Natural killer cell treated with Interleukin-12 subunit alpha and Interleukin-12 subunit beta and Interleukin-15 and Interleukin-18, amount 100 ng/mL, for 72 hours (primary cell): ENCODE measurements around the gene SPDYE2. TPM values are rescaled to one million over a fixed set of nuclear protein-coding genes. Genes with fewer than 3 reads are reported as not detected.
A peak's percentile ranks its signal among the peaks of the same experiment; 100 is the strongest.
"Not testable (repeated sequence)": the region's sequence is repeated elsewhere in the genome, so short reads cannot be mapped to it uniquely, and the experiment has no call there.

Source experiments
- ATAC-seq, 2 donors: fragments of 150-1000 bp; cut with Tn5 transposase in 1 of 2; sonication (Bioruptor Pico), chemical (Tn5 transposase) in 1 of 2; 2 replicates each; pipeline ENCODE4 v1.10.0; 2021
- DNase-seq: peaks from one replicate; pipeline ENCODE4 v3.0.0; 2022; ENCODE audit warnings: low spot score
- H3K27ac Mint-ChIP-seq, 2 donors: 1 replicate in 1 of 2; 2 replicates in 1 of 2; pipeline ENCODE4 v1.8.0; 2022; ENCODE audit warnings: mixed read lengths in 2 of 2, mild to moderate bottlenecking in 1 of 2, moderate library complexity in 1 of 2
- H3K27me3 Mint-ChIP-seq, 2 donors: 1 replicate in 1 of 2; 2 replicates in 1 of 2; pipeline ENCODE4 v1.8.0; 2022; ENCODE audit warnings: mixed read lengths in 2 of 2
- H3K36me3 Mint-ChIP-seq: one replicate; pipeline ENCODE4 v1.8.0; 2022; ENCODE audit warnings: mixed read lengths
- H3K4me1 Mint-ChIP-seq, 2 donors: 1 replicate in 1 of 2; 2 replicates in 1 of 2; pipeline ENCODE4 v1.8.0; 2022; ENCODE audit warnings: low read depth in 2 of 2, mixed read lengths in 2 of 2, mild to moderate bottlenecking in 1 of 2
- H3K4me3 Mint-ChIP-seq: one replicate; pipeline ENCODE4 v1.8.0; 2022; ENCODE audit warnings: mixed read lengths
- H3K9me3 Mint-ChIP-seq: 2 replicates; pipeline ENCODE4 v1.8.0; 2022; ENCODE audit warnings: mixed read lengths
- total RNA-seq, 2 donors: library from RNA; stranded (reverse); gene quantifications; one replicate each; pipeline ENCODE4 v1.2.3, GENCODE V29; 2022

SPDYE2 gene
- total RNA-seq, 2 donors from 2014 or later = 0.53 TPM; not detected in 1

- H3K36me3 Mint-ChIP-seq, H3K9me3 Mint-ChIP-seq, H3K27ac Mint-ChIP-seq, H3K4me3 Mint-ChIP-seq, H3K4me1 Mint-ChIP-seq, DNase-seq, H3K27me3 Mint-ChIP-seq: not testable (repeated sequence)
- ATAC-seq = peak; percentile 7 to 34
Observed at GRCh38 chr7:102524803-102525202, 26.2 kb upstream of the SPDYE2 start.

GRCh38 chr7:102527182-102527581 lies 23.8 kb upstream of the SPDYE2 start:
- not testable (repeated sequence) for H3K36me3 Mint-ChIP-seq, H3K9me3 Mint-ChIP-seq, H3K27me3 Mint-ChIP-seq, H3K4me1 Mint-ChIP-seq, H3K4me3 Mint-ChIP-seq, ATAC-seq, DNase-seq, H3K27ac Mint-ChIP-seq

- not testable (repeated sequence) for H3K4me1 Mint-ChIP-seq, H3K4me3 Mint-ChIP-seq, H3K27me3 Mint-ChIP-seq, DNase-seq, H3K36me3 Mint-ChIP-seq, ATAC-seq, H3K27ac Mint-ChIP-seq, H3K9me3 Mint-ChIP-seq
Observed at GRCh38 chr7:102527822-102528793, 22.9 kb upstream of the SPDYE2 start.

GRCh38 chr7:102531583-102531982 lies 19.4 kb upstream of the SPDYE2 start:
- DNase-seq, ATAC-seq, H3K36me3 Mint-ChIP-seq, H3K4me1 Mint-ChIP-seq, H3K27ac Mint-ChIP-seq, H3K4me3 Mint-ChIP-seq, H3K9me3 Mint-ChIP-seq, H3K27me3 Mint-ChIP-seq: not testable (repeated sequence)

- H3K36me3 Mint-ChIP-seq, ATAC-seq, DNase-seq, H3K27ac Mint-ChIP-seq, H3K27me3 Mint-ChIP-seq, H3K4me3 Mint-ChIP-seq, H3K9me3 Mint-ChIP-seq, H3K4me1 Mint-ChIP-seq: not testable (repeated sequence)
Observed at GRCh38 chr7:102532127-102532526, 18.9 kb upstream of the SPDYE2 start.

GRCh38 chr7:102535062-102535615 lies 15.9 kb upstream of the SPDYE2 start:
- DNase-seq, H3K27me3 Mint-ChIP-seq, H3K36me3 Mint-ChIP-seq, H3K4me1 Mint-ChIP-seq, H3K27ac Mint-ChIP-seq, ATAC-seq, H3K4me3 Mint-ChIP-seq, H3K9me3 Mint-ChIP-seq: not testable (repeated sequence)

GRCh38 chr7:102540604-102541003 lies 10.4 kb upstream of the SPDYE2 start:
- H3K4me1 Mint-ChIP-seq, H3K27me3 Mint-ChIP-seq, H3K4me3 Mint-ChIP-seq, H3K9me3 Mint-ChIP-seq, DNase-seq, H3K27ac Mint-ChIP-seq, ATAC-seq, H3K36me3 Mint-ChIP-seq: not testable (repeated sequence)

- H3K4me1 Mint-ChIP-seq, H3K27me3 Mint-ChIP-seq, H3K27ac Mint-ChIP-seq, H3K9me3 Mint-ChIP-seq, H3K36me3 Mint-ChIP-seq, ATAC-seq, H3K4me3 Mint-ChIP-seq, DNase-seq: not testable (repeated sequence)
Observed at GRCh38 chr7:102542083-102542482, 8.9 kb upstream of the SPDYE2 start.

GRCh38 chr7:102542771-102543170 lies 8.3 kb upstream of the SPDYE2 start:
- not testable (repeated sequence) for H3K36me3 Mint-ChIP-seq, H3K27me3 Mint-ChIP-seq, ATAC-seq, H3K27ac Mint-ChIP-seq, H3K9me3 Mint-ChIP-seq, H3K4me3 Mint-ChIP-seq, H3K4me1 Mint-ChIP-seq, DNase-seq

- ATAC-seq, H3K4me1 Mint-ChIP-seq, DNase-seq, H3K36me3 Mint-ChIP-seq, H3K9me3 Mint-ChIP-seq, H3K4me3 Mint-ChIP-seq, H3K27ac Mint-ChIP-seq, H3K27me3 Mint-ChIP-seq: not testable (repeated sequence)
Observed at GRCh38 chr7:102543596-102543995, 7.4 kb upstream of the SPDYE2 start, which contains the start of gene UPK3BL2. Gene UPK3BL2, minus strand, starts transcription at chr7:102543696. Its CDS starts 60 bp downstream, at chr7:102543636.

- H3K36me3 Mint-ChIP-seq, H3K27me3 Mint-ChIP-seq, ATAC-seq, H3K4me1 Mint-ChIP-seq, DNase-seq, H3K4me3 Mint-ChIP-seq, H3K9me3 Mint-ChIP-seq, H3K27ac Mint-ChIP-seq: not testable (repeated sequence)
Observed at GRCh38 chr7:102544372-102544771, 6.7 kb upstream of the SPDYE2 start.

GRCh38 chr7:102545288-102545687 lies 5.7 kb upstream of the SPDYE2 start:
- not testable (repeated sequence) for DNase-seq, ATAC-seq, H3K4me3 Mint-ChIP-seq, H3K27ac Mint-ChIP-seq, H3K4me1 Mint-ChIP-seq, H3K36me3 Mint-ChIP-seq, H3K9me3 Mint-ChIP-seq, H3K27me3 Mint-ChIP-seq

- not testable (repeated sequence) for DNase-seq, H3K27ac Mint-ChIP-seq, H3K9me3 Mint-ChIP-seq, H3K4me1 Mint-ChIP-seq, ATAC-seq, H3K36me3 Mint-ChIP-seq, H3K27me3 Mint-ChIP-seq, H3K4me3 Mint-ChIP-seq
Observed at GRCh38 chr7:102546353-102546752, 4.7 kb upstream of the SPDYE2 start.

GRCh38 chr7:102568620-102569019 lies 17.6 kb downstream of the SPDYE2 start:
- H3K9me3 Mint-ChIP-seq, H3K27ac Mint-ChIP-seq, H3K27me3 Mint-ChIP-seq, H3K4me3 Mint-ChIP-seq, H3K4me1 Mint-ChIP-seq, ATAC-seq, H3K36me3 Mint-ChIP-seq, DNase-seq: not testable (repeated sequence)
